ENCODE data around the gene AIRE.

Gene AIRE

GRCh38 chr21:44324854-44325107 is 39.1 kb downstream of the AIRE start:
- no peak for DNase-seq
- Mint-ChIP-seq H3K9me3 (no peaks in the 10 kb centered on the region), H3K27me3 (no peaks in the 10 kb centered on the region), H3K4me3 (no peak overlapping the region), H3K27ac (peak overlapping the region; percentile 51), H3K36me3 (peaks cover 27 to 36% of the 10 kb centered on the region in 2 donors), H3K4me1 (no peaks in the 10 kb centered on the region)
- ATAC-seq (replicated peaks) = no peak

- H3K27me3 Mint-ChIP-seq = no peaks in the 10 kb centered on the region
- DNase-seq (no peak), ATAC-seq (replicated peaks) (no peak)
- no peak overlapping the region for H3K4me3 Mint-ChIP-seq
- no peaks in the 10 kb centered on the region for H3K4me1 Mint-ChIP-seq
- H3K9me3 Mint-ChIP-seq = no peaks in the 10 kb centered on the region
- H3K36me3 Mint-ChIP-seq = peaks cover 27 to 40% of the 10 kb centered on the region in 2 donors
- H3K27ac Mint-ChIP-seq = no peak overlapping the region
Measured at GRCh38 chr21:44325386-44326271, 40.0 kb downstream of the AIRE start.

GRCh38 chr21:44326272-44326647 is 40.6 kb downstream of the AIRE start:
- peaks cover 27 to 41% of the 10 kb centered on the region in 2 donors for H3K36me3 Mint-ChIP-seq

GRCh38 chr21:44326716-44327602 is 41.3 kb downstream of the AIRE start:
- H3K4me3 Mint-ChIP-seq = peak overlapping the region in 1 of 2 donors; percentile 4
- ATAC-seq (replicated peaks) (no peak), DNase-seq (no peak)
- H3K9me3 Mint-ChIP-seq = no peaks in the 10 kb centered on the region
- H3K36me3 Mint-ChIP-seq = peaks cover 28 to 41% of the 10 kb centered on the region in 2 donors
- no peaks in the 10 kb centered on the region for H3K27me3 Mint-ChIP-seq
- H3K27ac Mint-ChIP-seq = no peak overlapping the region
- no peaks in the 10 kb centered on the region for H3K4me1 Mint-ChIP-seq

More at GRCh38 chr21:44326272-44326647, 40.6 kb downstream of the AIRE start:
- ATAC-seq (replicated peaks) = no peak
- Mint-ChIP-seq H3K4me1 (no peaks in the 10 kb centered on the region), H3K27me3 (no peaks in the 10 kb centered on the region), H3K9me3 (no peaks in the 10 kb centered on the region), H3K4me3 (no peak overlapping the region), H3K27ac (no peak overlapping the region)
- no peak for DNase-seq

GRCh38 chr21:44327603-44327974 is 41.9 kb downstream of the AIRE start:
- no peak for DNase-seq
- Mint-ChIP-seq H3K4me3 (peak overlapping the region in 1 of 2 donors; percentile 4), H3K36me3 (peaks cover 31 to 44% of the 10 kb centered on the region in 2 donors), H3K4me1 (peaks cover 0 to under 1% of the 10 kb centered on the region in 2 donors), H3K27ac (no peak overlapping the region), H3K9me3 (no peaks in the 10 kb centered on the region), H3K27me3 (no peaks in the 10 kb centered on the region)
- no peak for ATAC-seq (replicated peaks)

- ATAC-seq (replicated peaks) (no peak), DNase-seq (no peak)
- Mint-ChIP-seq H3K9me3 (no peaks in the 10 kb centered on the region), H3K4me3 (peak overlapping the region in 1 of 2 donors; percentile 39), H3K36me3 (peaks cover 29 to 43% of the 10 kb centered on the region in 2 donors), H3K27me3 (no peaks in the 10 kb centered on the region), H3K27ac (peak overlapping the region; percentile 88), H3K4me1 (peaks cover 0 to 2% of the 10 kb centered on the region in 2 donors)
Measured at GRCh38 chr21:44328242-44328895, 42.7 kb downstream of the AIRE start.

GRCh38 chr21:44329086-44329889 is 43.6 kb downstream of the AIRE start:
- no peaks in the 10 kb centered on the region for H3K27me3 Mint-ChIP-seq
- H3K9me3 Mint-ChIP-seq = no peaks in the 10 kb centered on the region
- DNase-seq = no peak
- peaks cover 26 to 40% of the 10 kb centered on the region in 2 donors for H3K36me3 Mint-ChIP-seq
- H3K4me1 Mint-ChIP-seq = peaks cover 0 to 2% of the 10 kb centered on the region in 2 donors
- H3K4me3 Mint-ChIP-seq = no peak overlapping the region
- ATAC-seq (replicated peaks) = no peak
- H3K27ac Mint-ChIP-seq = peak overlapping the region; percentile 75

- peak; percentile 8 to 17 for ATAC-seq (replicated peaks)
- H3K36me3 Mint-ChIP-seq = peaks cover 28 to 44% of the 10 kb centered on the region in 2 donors
- DNase-seq = no peak
- peak overlapping the region; percentile 75 for H3K27ac Mint-ChIP-seq
- H3K9me3 Mint-ChIP-seq = no peaks in the 10 kb centered on the region
- H3K4me1 Mint-ChIP-seq = peaks cover 0 to 2% of the 10 kb centered on the region in 2 donors
- H3K27me3 Mint-ChIP-seq = no peaks in the 10 kb centered on the region
- no peak overlapping the region for H3K4me3 Mint-ChIP-seq
Measured at GRCh38 chr21:44329971-44330681, 44.5 kb downstream of the AIRE start.

- H3K4me3 Mint-ChIP-seq = no peak overlapping the region
- no peaks in the 10 kb centered on the region for H3K27me3 Mint-ChIP-seq
- peaks cover 0 to 2% of the 10 kb centered on the region in 2 donors for H3K4me1 Mint-ChIP-seq
- no peaks in the 10 kb centered on the region for H3K9me3 Mint-ChIP-seq
- no peak for DNase-seq
- peak; percentile 2 to 8 for ATAC-seq (replicated peaks)
- H3K36me3 Mint-ChIP-seq = peaks cover 25 to 41% of the 10 kb centered on the region in 2 donors
- no peak overlapping the region for H3K27ac Mint-ChIP-seq
Measured at GRCh38 chr21:44330698-44331097, 45.0 kb downstream of the AIRE start.

GRCh38 chr21:44331209-44331608 is 45.5 kb downstream of the AIRE start:
- peak overlapping the region; percentile 65 for H3K27ac Mint-ChIP-seq
- H3K27me3 Mint-ChIP-seq = no peaks in the 10 kb centered on the region
- DNase-seq = no peak
- ATAC-seq (replicated peaks) = no peak
- H3K36me3 Mint-ChIP-seq = peaks cover 25 to 39% of the 10 kb centered on the region in 2 donors
- peaks cover 0 to 2% of the 10 kb centered on the region in 2 donors for H3K4me1 Mint-ChIP-seq
- H3K4me3 Mint-ChIP-seq = no peak overlapping the region
- H3K9me3 Mint-ChIP-seq = no peaks in the 10 kb centered on the region

GRCh38 chr21:44331650-44332307 is 46.1 kb downstream of the AIRE start:
- ATAC-seq (replicated peaks) = no peak
- Mint-ChIP-seq H3K4me3 (no peak overlapping the region), H3K4me1 (peaks cover 0 to 2% of the 10 kb centered on the region in 2 donors), H3K9me3 (no peaks in the 10 kb centered on the region), H3K27me3 (no peaks in the 10 kb centered on the region), H3K36me3 (peaks cover 28 to 43% of the 10 kb centered on the region in 2 donors), H3K27ac (peak overlapping the region; percentile 87)
- no peak for DNase-seq

- Mint-ChIP-seq H3K36me3 (peaks cover 28 to 48% of the 10 kb centered on the region in 2 donors), H3K4me3 (no peak overlapping the region), H3K9me3 (no peaks in the 10 kb centered on the region), H3K27ac (peak overlapping the region; percentile 90), H3K27me3 (no peaks in the 10 kb centered on the region), H3K4me1 (peaks cover 2 to 5% of the 10 kb centered on the region in 2 donors)
- ATAC-seq (replicated peaks) (no peak), DNase-seq (no peak)
Measured at GRCh38 chr21:44332383-44332782, 46.7 kb downstream of the AIRE start.

GRCh38 chr21:44332965-44333364 is 47.3 kb downstream of the AIRE start:
- Mint-ChIP-seq H3K4me3 (no peak overlapping the region), H3K27me3 (no peaks in the 10 kb centered on the region), H3K9me3 (no peaks in the 10 kb centered on the region)

More at GRCh38 chr21:44332965-44333364, 47.3 kb downstream of the AIRE start:
- DNase-seq (no peak), ATAC-seq (replicated peaks) (no peak)
- peaks cover 2 to 11% of the 10 kb centered on the region in 2 donors for H3K4me1 Mint-ChIP-seq
- H3K27ac Mint-ChIP-seq = peak overlapping the region; percentile 90
- H3K36me3 Mint-ChIP-seq = peaks cover 27 to 48% of the 10 kb centered on the region in 2 donors
